Measurements from ENCODE around the gene PCDHGA7. TPM values are rescaled to one million over a fixed set of nuclear protein-coding genes. Genes with fewer than 3 reads are reported as not detected.

The PCDHGA7 gene
- total RNA-seq, 1 donor from 2014 or later = 1.1 TPM

- Mint-ChIP-seq H3K36me3 (peaks cover 53% of the 10 kb centered on the region), H3K27me3 (ENCODE audit: insufficient read depth, low read depth) (peaks cover 13% of the 10 kb centered on the region), H3K4me3 (no peak overlapping the region), H3K4me1 (no peaks in the 10 kb centered on the region), H3K9me3 (peaks cover 72% of the 10 kb centered on the region), H3K27ac (no peak overlapping the region)
- Histone ChIP-seq H3K27me3 (no peaks in the 10 kb centered on the region), H3K27ac (no peak overlapping the region), H3K36me3 (peaks cover 14% of the 10 kb centered on the region), H3K4me2 (no peak overlapping the region), H3F3A (ENCODE audit: low read depth) (peaks cover 17% of the 10 kb centered on the region), H4K20me1 (ENCODE audit: low read depth) (no peaks in the 10 kb centered on the region), H3K4me3 (no peak overlapping the region), H3K79me2 (ENCODE audit: low read depth) (no peaks in the 10 kb centered on the region), H3K4me1 (no peaks in the 10 kb centered on the region), H3K9me3 (ENCODE audit: low read depth) (peaks cover 21% of the 10 kb centered on the region), H2AFZ (replicated peaks) (no peak overlapping the region), H3K9ac (no peak overlapping the region)
- TF ChIP-seq EZH2phosphoT487 (IDR thresholded peaks at IDR 0.05) (no peak), CTCF (IDR thresholded peaks at IDR 0.05) (no peak), EZH2 (IDR thresholded peaks at IDR 0.05) (no peak)
- no peak for DNase-seq (ENCODE audit: low spot score)
Measured at GRCh38 chr5:141434006-141434405, 51.5 kb downstream of the PCDHGA7 start.

Other genes starting within 250 kb of the PCDHGA7 start
- 11.9 and 15.2 TPM in 2 replicates for gene PCDHB5, start 247.5 kb upstream of the PCDHGA7 start, total RNA-seq (ENCODE audit: low replicate concordance)
- gene PCDHB6, start 232.7 kb upstream of the PCDHGA7 start, total RNA-seq (ENCODE audit: low replicate concordance) = 0.90 and 1.5 TPM in 2 replicates
- 0.21 and 0.90 TPM in 2 replicates for gene PCDHB7, start 210.1 kb upstream of the PCDHGA7 start, total RNA-seq (ENCODE audit: low replicate concordance)
- 0.31 TPM in 1 of 2 replicates, not detected in the other for gene PCDHB8, start 205.0 kb upstream of the PCDHGA7 start, total RNA-seq (ENCODE audit: low replicate concordance)
- gene PCDHB16, start 200.4 kb upstream of the PCDHGA7 start, total RNA-seq (ENCODE audit: low replicate concordance) = 4.0 and 4.5 TPM in 2 replicates
- 3.1 and 4.6 TPM in 2 replicates for gene PCDHB9, start 195.6 kb upstream of the PCDHGA7 start, total RNA-seq (ENCODE audit: low replicate concordance)
- 9.3 and 10.4 TPM in 2 replicates for gene PCDHB10, start 190.4 kb upstream of the PCDHGA7 start, total RNA-seq (ENCODE audit: low replicate concordance)
- gene PCDHB11, start 183.1 kb upstream of the PCDHGA7 start, total RNA-seq (ENCODE audit: low replicate concordance) = 3.8 and 4.0 TPM in 2 replicates
- 3.0 and 3.8 TPM in 2 replicates for gene PCDHB12, start 174.0 kb upstream of the PCDHGA7 start, total RNA-seq (ENCODE audit: low replicate concordance)
- gene PCDHB13, start 168.8 kb upstream of the PCDHGA7 start, total RNA-seq (ENCODE audit: low replicate concordance) = 2.4 and 3.0 TPM in 2 replicates
- 7.2 and 7.4 TPM in 2 replicates for gene PCDHB14, start 159.4 kb upstream of the PCDHGA7 start, total RNA-seq (ENCODE audit: low replicate concordance)
- gene PCDHB15, start 137.3 kb upstream of the PCDHGA7 start, total RNA-seq (ENCODE audit: low replicate concordance) = 7.8 and 9.4 TPM in 2 replicates
- gene SLC25A2, start 78.7 kb upstream of the PCDHGA7 start, total RNA-seq (ENCODE audit: low replicate concordance) = 0.22 and 0.96 TPM in 2 replicates
- 121 and 157 TPM in 2 replicates for gene TAF7, start 62.0 kb upstream of the PCDHGA7 start, total RNA-seq (ENCODE audit: low replicate concordance)
- 1.0 and 1.5 TPM in 2 replicates for gene PCDHGA1, start 52.2 kb upstream of the PCDHGA7 start, total RNA-seq (ENCODE audit: low replicate concordance)
- 0.37 and 0.71 TPM in 2 replicates for gene PCDHGA2, start 44.0 kb upstream of the PCDHGA7 start, total RNA-seq (ENCODE audit: low replicate concordance)
- 0.34 and 0.54 TPM in 2 replicates for gene PCDHGA3, start 38.9 kb upstream of the PCDHGA7 start, total RNA-seq (ENCODE audit: low replicate concordance)
- gene PCDHGB1, start 32.6 kb upstream of the PCDHGA7 start, total RNA-seq (ENCODE audit: low replicate concordance) = 3.6 and 4.3 TPM in 2 replicates
- 2.3 and 2.4 TPM in 2 replicates for gene PCDHGA4, start 27.7 kb upstream of the PCDHGA7 start, total RNA-seq (ENCODE audit: low replicate concordance)
- gene PCDHGB2, start 22.7 kb upstream of the PCDHGA7 start, total RNA-seq (ENCODE audit: low replicate concordance) = 2.1 and 2.2 TPM in 2 replicates
- gene PCDHGA5, start 18.6 kb upstream of the PCDHGA7 start, total RNA-seq (ENCODE audit: low replicate concordance) = 0.71 and 1.3 TPM in 2 replicates
- gene PCDHGB3, start 12.5 kb upstream of the PCDHGA7 start, total RNA-seq (ENCODE audit: low replicate concordance) = 0.74 and 0.95 TPM in 2 replicates
- gene PCDHGA6, start 8.9 kb upstream of the PCDHGA7 start, total RNA-seq (ENCODE audit: low replicate concordance) = 0.77 and 1.4 TPM in 2 replicates
- gene PCDHGB4, start 5.0 kb downstream of the PCDHGA7 start, total RNA-seq (ENCODE audit: low replicate concordance) = 10.4 and 14.9 TPM in 2 replicates
- gene PCDHGA8, start 9.9 kb downstream of the PCDHGA7 start, total RNA-seq (ENCODE audit: low replicate concordance) = 2.3 and 3.3 TPM in 2 replicates
- 2.0 and 3.7 TPM in 2 replicates for gene PCDHGB5, start 15.2 kb downstream of the PCDHGA7 start, total RNA-seq (ENCODE audit: low replicate concordance)
- gene PCDHGA9, start 20.0 kb downstream of the PCDHGA7 start, total RNA-seq (ENCODE audit: low replicate concordance) = 0.97 and 2.2 TPM in 2 replicates
- gene PCDHGB6, start 25.3 kb downstream of the PCDHGA7 start, total RNA-seq (ENCODE audit: low replicate concordance) = 13.2 and 22.1 TPM in 2 replicates
- 4.2 and 4.7 TPM in 2 replicates for gene PCDHGA10, start 30.2 kb downstream of the PCDHGA7 start, total RNA-seq (ENCODE audit: low replicate concordance)
- 21.1 and 23.9 TPM in 2 replicates for gene PCDHGB7, start 34.9 kb downstream of the PCDHGA7 start, total RNA-seq (ENCODE audit: low replicate concordance)
- 9.5 and 13.3 TPM in 2 replicates for gene PCDHGA11, start 38.3 kb downstream of the PCDHGA7 start, total RNA-seq (ENCODE audit: low replicate concordance)
- 0.79 and 2.2 TPM in 2 replicates for gene PCDHGA12, start 47.8 kb downstream of the PCDHGA7 start, total RNA-seq (ENCODE audit: low replicate concordance)
- gene PCDHGC3, start 93.2 kb downstream of the PCDHGA7 start, total RNA-seq (ENCODE audit: low replicate concordance) = 14.7 and 17.2 TPM in 2 replicates
- 5.0 and 10.4 TPM in 2 replicates for gene PCDHGC4, start 102.3 kb downstream of the PCDHGA7 start, total RNA-seq (ENCODE audit: low replicate concordance)
- 0.43 and 1.3 TPM in 2 replicates for gene PCDHGC5, start 106.3 kb downstream of the PCDHGA7 start, total RNA-seq (ENCODE audit: low replicate concordance)
- 20.4 and 30.8 TPM in 2 replicates for gene DIAPH1, start 236.3 kb downstream of the PCDHGA7 start, total RNA-seq (ENCODE audit: low replicate concordance)